NCI-H69 (cell line): Measurements from ENCODE around the gene GOLGA6A.
"Not testable (repeated sequence)": the region's sequence is repeated elsewhere in the genome, so short reads cannot be mapped to it uniquely, and the experiment has no call there.

ENCODE experiments used
- DNase-seq: peaks from one replicate; lab custom pipeline; 2025; lab: John Stamatoyannopoulos, UW

GOLGA6A gene, protein sequence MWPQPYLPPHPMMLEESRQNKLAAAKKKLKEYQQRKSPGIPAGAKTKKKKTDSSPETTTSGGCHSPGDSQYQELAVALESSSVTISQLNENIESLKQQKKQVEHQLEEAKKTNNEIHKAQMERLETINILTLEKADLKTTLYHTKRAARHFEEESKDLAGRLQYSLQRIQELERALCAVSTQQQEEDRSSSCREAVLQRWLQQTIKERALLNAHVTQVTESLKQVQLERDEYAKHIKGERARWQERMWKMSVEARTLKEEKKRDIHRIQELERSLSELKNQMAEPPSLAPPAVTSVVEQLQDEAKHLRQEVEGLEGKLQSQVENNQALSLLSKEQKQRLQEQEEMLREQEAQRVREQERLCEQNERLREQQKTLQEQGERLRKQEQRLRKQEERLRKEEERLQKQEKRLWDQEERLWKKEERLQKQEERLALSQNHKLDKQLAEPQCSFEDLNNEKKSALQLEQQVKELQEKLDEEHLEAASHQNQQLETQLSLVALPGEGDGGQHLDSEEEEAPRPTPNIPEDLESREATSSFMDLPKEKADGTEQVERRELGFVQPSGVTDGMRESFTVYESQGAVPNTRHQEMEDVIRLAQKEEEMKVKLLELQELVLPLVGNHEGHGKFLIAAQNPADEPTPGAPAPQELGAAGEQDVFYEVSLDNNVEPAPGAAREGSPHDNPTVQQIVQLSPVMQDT

DNA sequence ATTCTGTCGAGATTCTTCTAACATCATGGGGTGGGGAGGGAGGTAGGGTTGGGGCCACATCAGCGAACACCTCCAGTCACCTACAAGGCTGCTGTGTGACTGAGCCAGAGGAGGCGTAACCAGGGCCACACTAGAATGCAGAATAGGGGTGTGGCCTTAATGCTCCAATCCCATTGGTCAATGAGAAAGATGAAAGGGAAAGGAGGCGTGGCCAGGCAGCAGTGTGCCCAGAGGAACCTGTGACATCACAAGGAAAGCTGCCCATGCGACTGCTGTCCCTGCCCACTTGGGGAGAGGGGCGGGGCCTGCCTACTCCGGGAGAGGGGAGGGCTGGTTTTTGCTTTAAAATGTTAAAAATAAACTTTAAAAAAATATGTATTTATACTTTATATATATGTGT lies at the start of gene GOLGA6A:
GOLGA6A (minus strand) TSS at position 101 of the 400 bp plus-strand sequence; CDS start at position 60, 41 bp downstream.
- DNase-seq, result not testable (repeated sequence)

DNA sequence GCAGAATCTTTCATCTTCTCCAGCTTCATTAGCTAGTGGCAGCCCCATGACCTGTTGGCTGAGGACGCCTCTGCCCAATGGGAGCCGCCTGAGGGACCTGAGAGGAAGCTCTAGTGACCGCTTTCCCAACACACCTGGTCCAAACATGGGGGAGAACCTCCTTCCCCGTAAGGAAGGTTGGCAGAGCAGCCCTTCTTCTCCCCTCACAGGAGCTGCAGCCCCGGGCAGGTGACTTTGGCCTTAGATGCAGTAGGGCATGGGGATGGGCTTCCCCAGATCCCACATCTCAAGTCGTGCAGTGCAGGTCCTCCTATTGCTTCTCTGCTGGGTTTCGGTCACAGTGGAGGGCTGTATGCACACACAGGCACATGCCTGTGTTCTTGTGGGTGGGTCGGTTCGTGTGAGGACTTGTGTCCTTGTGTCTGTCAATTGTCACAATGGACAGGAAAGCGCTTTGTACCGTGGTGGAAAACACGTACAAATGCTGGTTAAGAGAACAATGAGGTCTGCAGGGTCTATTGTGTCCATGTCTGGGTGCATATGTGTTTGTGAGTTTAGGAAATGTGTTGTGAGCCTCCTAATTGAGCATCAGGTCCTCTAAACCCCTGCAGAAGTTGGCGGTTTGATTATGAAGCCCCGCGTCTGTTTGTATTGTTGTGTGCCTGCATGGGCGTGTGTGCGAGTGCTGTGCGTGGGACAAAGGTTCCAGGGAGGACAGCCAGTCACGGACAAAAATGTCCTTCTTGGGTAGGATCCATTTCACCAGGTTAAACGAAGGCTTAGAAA lies 49.5 kb upstream of the GOLGA6A start:
- no peak for DNase-seq

DNA sequence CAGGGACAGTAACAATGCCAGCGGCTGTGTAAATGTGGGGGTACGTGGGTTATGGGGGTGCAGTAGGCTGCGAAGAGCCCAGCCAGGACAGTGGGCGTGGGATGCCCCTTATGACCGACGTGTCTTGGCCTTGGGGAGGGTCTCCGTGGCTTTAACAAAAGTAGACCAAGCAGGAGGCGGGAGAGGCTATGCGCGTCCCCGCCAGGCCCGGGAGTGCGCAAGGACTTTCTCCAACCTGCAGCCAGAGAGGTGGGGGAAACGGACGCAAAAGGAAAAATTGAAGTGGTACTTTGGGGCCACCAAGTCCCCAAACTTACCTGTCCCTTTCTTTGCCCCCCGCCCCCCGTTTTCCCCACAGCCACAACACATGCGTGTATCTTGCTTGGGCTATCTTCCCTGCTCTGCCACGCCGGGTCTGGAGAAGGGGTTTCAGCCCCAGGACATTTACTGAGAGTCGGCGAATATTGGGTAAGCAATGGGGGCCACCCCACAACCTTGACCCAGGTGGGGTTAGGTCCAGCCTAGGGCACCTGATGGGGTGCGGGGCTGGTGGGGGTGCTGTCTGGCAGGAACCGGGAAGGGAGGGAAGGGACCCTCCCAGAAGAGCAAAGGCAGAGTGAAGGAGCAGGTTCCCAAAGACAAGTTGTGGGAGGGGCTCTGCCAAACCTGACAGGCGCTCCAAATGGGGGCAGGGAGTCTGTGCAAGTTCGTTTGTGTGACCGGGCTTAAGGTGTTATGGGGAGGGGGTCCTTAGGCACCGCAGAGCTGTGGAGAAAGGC lies 48.7 kb upstream of the GOLGA6A start:
- no peak for DNase-seq

DNA sequence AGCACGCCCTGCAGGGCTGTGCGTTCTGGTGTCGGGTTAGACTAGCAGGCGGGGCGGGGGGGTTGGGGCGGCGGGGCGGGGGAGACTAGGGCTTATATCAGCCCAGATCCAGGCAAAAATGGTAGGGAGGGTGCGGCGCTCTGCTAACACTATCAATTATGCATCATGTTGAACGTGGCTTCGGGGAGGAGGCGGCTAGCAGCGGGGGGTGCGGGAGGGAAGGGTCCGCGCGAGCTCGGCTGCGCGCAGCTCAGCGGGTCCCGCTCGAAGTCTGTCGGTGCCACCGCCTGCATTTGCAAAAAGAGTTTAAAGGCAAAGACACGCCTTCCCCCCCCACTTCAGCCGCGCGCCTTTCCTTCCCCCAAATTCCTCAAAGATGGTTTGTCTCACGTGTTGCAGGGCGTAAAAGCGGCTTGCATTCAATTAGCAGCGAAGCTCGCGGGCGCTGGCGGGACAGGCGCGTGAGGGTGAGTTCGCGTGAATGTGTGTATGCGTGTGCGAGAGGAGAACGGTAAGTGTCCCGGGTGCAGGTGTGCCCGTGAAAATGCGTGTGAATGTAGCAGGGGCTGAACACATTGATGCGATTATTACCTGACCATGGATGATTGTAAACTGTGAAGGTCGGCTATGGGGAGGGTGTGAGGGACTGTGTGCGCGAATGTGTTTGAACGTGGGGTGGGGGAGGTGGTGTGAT lies 48.0 kb upstream of the GOLGA6A start, which contains the start of gene ISLR2:
ISLR2 (plus strand) TSS at position 432 of the 694 bp plus-strand sequence. CDS start 2,169 bp downstream, outside the sequence.
- DNase-seq, result peak; percentile 76

DNA sequence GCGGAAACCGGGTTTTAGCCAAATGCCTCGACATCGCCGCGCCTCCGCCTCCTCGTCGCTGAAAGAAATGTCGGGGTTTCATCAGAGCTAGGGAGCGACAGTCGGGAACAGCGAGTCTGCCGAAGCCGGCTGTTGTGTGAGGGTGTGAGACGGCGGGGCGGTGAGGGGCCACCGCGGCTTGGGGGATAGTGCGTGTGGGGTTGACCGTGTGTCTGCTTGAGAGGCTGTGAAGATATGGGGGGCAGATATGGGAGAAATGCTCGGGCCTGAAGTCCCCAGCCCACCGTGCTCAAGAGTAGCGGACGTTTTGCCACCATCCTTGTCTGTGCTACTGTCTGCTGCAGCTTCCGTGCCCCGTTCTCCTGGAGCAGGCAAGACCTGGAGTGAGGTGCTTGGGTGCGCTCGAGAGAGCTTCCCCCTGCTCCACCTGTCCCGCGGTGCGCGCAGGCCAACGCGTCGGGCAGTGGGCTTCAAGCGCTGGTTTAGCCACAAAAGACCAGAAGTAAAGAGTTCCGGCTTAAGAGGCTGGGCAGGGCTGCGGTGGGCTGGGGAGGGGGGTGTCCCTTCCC lies 47.3 kb upstream of the GOLGA6A start:
- no peak for DNase-seq

DNA sequence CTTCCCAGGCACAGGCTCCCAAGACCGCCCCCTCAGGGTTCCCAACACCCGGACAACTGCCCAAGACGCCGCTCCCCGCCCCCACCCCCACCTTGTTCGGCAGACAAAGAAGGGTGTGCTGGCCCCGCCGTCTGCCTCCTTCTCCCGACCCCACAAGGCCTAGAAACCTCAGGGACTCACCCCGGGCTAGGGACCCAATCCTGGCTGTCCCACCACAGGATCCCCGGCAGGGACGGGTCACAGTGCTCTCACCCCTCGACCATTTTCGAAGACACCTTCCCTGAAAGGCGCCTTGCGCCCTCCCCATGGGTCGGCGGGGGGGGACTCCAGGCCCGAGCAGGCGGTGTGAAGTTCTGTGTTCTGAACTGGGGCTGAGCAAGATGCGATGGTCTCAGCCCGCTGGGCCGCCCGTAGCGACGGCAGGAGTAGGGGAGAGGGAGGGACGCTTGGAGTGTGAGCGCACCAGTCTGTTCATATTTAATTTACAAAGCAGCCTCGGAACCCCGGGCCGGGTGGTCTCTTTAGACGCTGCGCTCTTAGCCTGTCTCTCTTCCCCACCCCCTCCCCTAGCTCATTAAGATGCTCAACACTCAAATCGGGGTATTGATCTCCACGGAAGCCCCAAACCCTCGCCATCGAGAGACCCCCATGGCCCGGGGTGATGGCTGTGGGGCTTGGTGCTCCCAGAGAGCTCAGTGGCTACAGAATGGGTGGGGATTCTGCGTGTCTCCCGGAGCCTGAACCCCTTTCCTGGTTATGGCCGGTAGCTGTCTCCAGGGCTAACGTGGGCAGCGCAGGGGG lies 46.6 kb upstream of the GOLGA6A start:
- peak; percentile 62 for DNase-seq

DNA sequence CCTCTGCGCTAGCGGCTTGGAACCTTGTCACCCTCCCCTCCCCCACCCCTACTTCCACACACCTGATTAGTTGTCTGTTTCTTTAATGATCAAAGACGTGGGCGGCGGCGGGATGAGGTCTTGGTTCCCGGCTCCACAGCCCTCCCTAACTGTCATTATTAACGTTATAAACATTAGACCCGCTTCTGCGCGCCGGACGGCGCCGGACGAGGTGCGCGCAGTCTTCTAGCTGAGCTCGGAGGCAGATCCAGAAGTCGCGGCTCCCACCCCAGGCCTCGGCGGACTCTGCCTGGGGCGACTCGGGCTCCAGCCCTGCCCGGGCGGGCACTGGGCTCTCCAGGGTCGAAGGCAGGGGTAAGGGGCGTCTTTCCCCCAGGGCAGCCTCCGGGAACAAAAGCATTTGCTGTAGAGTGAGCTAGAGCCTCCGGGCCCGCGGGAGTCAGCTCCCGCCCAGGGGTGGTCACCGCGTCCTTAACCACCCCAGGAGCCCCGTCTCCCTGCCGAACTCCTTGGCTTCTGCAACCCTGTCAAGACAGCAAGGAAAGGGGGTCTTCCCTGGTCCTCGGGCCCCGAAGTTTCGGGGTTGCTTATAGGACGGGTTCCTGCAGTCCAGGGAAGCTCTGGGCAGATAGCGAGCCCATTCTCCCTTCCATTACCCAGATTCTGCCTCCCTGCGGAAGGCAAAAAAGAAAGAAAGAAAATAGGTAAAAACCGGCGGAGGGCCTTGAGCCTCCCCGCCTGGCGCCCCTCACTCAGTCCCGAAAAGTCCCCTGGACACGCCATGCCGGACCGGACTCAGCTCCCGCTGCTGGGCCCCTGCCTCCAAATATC lies 45.8 kb upstream of the GOLGA6A start:
- peak; percentile 82 for DNase-seq

DNA sequence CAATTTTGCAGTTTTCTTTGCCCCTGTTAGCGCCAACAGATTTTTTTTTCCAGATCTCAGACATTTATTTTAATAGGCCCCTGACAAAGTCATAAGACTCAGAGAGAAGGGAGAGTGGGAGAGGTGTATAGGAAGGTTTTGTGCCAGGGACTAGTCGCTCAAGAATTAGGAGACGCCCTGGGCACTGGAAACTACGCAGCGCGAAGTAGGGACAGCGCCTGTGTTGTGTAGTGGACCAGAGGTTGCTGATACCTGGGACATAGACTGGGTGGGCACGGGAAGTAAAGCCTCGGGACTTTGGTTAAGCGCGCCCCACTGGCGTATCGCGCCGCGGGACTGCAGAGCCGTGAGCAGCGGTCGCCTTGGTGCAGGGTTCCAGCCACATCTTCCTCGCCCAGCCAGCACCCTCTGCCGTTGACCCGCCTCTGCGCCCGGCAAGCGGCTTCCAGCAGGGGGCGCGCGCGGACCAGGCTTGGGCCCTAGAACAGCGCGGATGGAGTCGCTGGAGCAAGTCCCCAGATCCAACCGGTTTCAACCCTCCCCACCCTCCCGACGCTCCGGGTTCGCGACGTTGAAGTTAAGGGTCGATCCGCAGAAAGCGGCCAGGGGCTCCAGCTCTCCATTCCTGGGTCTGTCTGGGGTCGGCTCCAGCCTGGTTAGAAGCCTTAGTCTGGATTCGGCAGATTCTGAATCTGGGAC lies 45.1 kb upstream of the GOLGA6A start:
- peak; percentile 92 for DNase-seq

DNA sequence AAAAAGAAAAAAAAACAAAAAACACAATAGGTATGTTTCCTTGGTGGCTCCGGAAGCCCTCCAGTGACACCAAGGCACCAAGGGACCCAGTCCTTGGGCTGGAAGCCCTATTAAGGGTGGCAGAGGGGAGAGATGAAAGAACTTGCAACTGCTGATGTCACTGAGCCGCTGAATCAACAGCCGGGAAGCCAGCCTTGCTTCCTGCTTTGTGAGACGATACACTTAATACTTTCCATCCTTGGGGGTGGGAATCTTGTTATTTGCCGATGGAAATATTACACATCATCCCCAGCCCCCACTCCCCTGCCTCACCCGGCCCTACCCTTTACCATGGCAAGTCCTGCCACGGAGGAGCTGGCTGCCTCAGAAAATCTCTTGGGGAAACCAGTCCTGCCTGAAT lies 42.4 kb upstream of the GOLGA6A start:
- DNase-seq, result no peak

DNA sequence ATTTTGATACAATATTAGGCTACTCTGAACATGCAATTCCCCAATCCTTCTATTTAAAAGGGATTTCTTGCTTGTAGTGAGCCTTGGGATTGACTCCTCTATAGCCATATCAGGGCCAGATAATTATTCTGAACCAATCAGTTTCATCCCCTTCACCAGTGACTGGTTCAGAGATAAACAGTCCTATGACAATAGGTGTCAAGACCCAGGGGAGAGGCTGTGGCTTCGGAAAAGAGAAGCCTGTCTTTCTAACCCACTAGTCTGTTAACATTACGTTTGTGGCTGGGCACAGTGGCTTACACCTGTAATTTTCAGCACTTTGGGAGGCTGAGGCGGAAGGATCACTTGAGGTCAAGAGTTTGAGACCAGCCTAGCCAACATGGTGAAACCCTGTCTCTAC lies 41.8 kb upstream of the GOLGA6A start:
- no peak for DNase-seq

DNA sequence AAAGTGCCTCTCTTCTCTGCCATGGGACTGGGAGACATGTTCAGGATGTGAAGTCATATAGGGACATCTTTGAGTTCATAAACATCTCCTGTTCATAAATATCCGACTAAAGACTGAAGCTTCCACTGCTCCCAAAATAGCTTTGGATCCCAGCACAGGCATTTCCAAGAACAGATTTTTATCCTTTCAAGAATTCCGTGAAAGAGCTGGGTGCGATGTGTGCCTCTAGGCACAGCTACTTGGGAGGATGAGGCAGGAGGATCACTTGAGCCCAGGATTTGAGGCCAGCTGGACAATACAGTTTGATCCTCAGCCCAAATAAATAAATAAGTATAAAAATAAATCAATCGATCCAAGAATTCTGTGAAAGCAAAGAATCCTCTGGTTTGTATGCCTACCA lies 41.3 kb upstream of the GOLGA6A start:
- DNase-seq, result no peak

DNA sequence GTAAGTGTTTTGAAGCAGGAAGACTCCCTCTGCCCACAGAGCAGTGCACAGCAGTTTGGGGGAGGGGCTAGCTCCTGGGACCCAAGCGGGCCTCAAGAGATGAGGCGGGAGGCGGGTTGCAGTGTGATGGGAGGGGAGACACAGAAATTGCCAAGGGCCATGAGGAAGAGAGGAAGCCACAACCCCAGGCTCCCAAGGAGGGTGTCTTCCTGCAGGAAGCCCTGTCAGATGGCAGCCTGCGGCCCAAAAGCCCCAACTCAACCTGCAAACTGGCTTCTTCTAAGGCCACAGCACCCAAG lies 40.7 kb upstream of the GOLGA6A start:
- peak; percentile 6 for DNase-seq

DNA sequence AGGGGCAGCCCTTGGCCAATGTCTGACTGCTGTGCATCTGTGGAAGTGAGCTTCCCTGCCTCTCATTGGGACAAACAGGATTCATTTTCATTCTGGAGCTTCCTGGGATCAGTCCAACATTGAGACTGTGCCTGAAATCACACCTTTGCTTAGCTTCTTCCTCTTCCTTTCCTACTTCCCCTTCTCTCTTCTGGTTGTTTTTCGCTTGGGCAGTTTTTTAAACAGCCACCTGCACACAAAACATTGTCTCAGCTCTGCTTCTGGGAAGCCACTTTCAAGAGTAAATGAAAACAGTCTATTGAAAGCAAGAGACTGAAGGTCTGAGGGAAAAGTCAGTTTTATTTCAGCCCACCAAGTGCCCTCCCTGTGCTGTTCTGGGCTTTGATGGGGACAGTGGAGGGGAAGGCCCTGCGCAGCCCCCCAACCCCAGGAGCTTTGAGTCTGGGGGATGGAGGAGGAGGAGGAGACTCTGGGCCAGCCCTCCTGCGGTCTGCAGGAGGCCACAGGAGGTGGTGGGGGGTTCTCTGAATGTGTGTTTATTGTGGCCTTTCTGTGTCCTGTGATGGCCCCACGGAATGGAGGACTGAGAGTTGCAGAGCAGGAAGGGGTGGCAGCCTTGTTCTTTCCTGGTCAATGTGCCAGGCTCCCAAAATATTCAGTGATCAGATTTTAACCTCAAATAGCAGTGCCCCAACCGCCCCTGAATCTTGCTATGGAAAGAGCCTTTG lies 40.2 kb upstream of the GOLGA6A start:
- DNase-seq, result no peak

DNA sequence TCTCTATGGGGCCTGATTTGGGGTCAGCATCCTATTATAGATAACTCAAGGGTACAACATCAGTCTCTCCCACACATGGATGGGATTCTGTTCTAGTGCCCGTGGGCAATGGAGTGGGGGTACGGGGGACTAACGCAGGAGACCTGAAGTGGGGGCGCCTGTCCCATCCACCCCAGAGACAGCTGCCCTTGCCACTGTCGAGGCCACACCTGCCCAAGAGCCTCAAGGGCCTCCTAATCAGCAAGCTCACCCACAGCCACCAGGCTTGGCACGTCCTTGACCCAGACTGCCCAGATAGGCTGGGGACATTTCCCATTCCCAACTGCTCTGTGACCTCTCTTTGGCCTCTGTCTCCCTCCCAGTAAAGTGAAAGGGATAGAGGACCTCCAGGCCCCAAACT lies 39.5 kb upstream of the GOLGA6A start:
- DNase-seq, result no peak

DNA sequence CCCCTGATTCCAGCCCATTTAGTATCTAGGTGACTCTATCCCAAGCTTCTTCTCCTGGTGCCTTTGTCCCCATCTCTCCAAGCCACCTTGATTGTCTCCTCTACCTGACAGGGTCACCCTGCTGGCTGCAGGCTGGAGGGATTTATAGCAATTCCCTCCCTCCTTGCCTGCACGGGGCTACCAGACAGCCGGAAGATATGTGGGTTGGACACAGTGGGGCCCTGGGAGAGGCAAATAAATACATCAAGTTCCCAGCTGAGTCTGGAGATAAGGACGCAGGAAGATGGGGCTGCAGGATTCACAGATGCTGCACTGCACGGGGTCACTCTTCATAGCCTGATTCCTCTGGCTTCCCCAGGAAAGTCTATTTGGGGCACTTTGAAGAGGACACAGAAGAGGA lies 38.7 kb upstream of the GOLGA6A start:
- DNase-seq, result no peak

DNA sequence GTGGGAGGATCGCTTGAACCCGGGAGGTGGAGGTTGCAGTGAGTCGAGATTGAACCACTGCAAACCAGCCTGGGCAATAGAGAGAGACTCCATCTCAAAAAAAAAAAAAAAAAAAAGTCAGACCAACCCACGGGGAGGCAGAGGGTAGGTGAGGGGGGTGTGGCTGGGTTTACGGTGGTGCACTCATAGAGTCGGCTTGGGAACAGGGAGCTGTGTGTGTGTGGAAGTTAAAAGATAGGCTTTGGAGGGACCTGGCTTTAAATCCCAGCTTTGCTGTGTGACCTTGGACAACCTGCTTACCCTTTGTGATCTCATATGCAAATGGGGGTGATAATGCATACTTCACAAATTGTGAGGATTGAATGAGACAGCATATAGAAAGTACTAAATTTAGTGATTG lies 38.1 kb upstream of the GOLGA6A start:
- no peak for DNase-seq

DNA sequence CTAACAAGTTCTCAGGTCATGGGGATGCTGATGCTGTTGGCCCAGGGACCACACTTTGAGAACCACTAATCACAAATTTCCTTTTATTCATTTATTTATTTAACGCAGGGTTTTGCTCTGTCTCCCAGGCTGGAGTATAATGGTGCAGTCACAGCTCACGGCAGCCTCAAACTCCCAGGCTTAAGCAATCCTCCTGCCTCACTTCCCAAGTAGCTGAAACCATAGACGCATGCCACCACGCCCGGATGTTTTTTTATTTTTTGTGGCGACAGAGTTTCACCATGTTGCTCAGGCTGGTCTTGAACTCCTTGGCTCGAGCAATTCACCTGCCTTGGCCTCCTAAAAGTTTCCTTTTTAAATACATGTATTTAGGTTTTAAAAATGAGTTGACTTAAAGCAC lies 27.4 kb upstream of the GOLGA6A start:
- DNase-seq, result no peak

DNA sequence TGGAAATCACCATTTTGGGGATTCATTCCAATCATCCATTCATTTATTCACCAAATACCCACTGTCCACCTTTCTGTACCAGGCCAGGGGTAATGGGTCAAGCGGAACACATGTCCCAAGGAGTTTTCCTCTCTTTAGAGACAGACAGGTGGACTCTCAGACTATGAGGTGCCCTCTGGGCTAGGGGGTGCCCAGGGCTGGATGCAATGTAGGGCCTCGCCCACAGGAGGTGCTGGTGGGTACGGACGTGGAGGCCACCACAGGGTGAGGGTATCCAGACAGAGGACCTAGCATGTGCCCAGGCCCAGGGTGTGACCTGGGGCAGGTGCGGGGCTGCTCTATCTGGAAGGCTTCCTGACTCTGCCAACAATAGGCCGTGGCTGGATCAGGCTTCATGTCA lies 26.3 kb upstream of the GOLGA6A start:
- not testable (repeated sequence) for DNase-seq
